HG03095 (cell line): ENCODE results near the gene GRB10.
"Not testable (repeated sequence)": the region's sequence is repeated elsewhere in the genome, so short reads cannot be mapped to it uniquely, and the experiment has no call there.

Experiments
- ATAC-seq: cut with Tn5 transposase; IDR thresholded peaks from one replicate; pipeline ENCODE4 v1.9.1; 2021; ENCODE audit warnings: moderate library complexity; ENCODE audit not compliant: unreplicated experiment

Gene GRB10

DNA sequence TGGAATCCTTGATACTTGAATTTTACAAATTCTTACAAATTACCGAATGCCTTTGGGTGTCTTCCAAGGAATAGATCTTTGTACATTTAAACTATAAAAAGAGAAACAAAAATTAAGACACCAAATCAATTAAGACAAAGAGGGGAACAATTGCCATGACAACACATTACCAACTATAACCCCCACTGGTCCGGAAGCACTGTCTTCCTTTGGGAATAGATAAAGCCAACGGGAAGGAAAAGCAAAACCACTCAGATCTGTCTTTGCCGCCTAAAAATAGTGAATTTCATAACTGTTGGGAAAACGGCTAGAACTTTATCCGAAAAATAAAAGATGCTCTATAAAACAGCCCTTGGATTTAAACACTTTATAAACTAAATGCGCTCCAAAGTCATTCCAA lies 37.4 kb downstream of the GRB10 start:
- ATAC-seq: no peak

DNA sequence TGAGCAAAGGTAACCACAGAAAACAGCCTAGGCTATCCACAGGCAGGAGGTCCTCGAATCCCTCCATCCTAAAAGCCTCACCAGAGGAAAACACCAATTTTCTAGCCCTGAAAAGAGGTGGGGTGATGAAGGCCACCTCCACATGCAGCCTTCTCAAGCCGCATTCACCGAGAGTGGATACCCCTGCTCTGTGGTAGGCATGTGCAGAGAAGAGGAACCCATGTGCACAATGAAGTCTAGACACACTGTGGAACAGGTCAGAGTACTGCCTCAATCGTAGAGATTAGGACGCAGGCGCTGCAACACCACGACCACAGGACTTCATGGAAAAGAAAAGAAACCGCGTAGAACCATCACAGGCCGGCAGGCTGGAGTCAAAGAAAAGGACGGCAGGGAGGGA lies 38.8 kb downstream of the GRB10 start:
- ATAC-seq: no peak

DNA sequence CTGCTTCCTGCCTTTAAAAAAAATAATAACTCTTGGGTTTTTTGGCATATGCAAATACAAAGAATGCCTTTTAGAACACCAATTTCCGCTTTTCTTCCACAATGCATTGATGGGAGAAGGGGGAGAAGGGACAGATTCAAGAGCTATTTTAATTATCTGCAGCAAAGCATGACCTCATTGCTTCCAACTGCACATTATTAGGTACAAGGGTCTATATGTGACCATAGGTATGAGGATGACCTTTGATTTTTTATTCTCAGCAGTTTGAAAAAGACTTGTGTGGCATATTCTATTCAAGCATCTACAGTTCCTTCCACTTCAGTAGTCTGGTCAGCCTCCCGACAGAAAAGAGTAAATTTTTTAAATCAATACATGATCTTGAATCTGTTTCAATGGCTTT lies 39.7 kb downstream of the GRB10 start:
- ATAC-seq: no peak

DNA sequence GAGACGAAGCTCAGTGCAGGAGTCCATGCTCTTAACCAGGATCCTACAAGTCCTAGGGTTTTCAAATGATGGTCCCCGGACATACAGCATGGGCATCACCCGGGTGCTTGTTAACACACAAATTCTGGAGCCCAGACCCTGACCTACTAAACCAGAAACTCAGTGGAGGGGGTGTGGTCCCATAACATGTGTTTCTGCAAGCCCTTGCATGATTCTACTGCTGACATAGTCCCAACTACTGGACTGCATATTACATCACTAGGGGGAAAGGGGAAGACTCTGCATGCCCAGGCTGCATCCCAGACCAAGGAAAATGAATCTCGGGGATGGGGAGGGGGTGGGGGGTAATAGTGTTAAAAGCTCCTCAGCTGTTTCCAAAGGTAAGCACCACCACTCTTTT lies 40.3 kb downstream of the GRB10 start:
- ATAC-seq: no peak

DNA sequence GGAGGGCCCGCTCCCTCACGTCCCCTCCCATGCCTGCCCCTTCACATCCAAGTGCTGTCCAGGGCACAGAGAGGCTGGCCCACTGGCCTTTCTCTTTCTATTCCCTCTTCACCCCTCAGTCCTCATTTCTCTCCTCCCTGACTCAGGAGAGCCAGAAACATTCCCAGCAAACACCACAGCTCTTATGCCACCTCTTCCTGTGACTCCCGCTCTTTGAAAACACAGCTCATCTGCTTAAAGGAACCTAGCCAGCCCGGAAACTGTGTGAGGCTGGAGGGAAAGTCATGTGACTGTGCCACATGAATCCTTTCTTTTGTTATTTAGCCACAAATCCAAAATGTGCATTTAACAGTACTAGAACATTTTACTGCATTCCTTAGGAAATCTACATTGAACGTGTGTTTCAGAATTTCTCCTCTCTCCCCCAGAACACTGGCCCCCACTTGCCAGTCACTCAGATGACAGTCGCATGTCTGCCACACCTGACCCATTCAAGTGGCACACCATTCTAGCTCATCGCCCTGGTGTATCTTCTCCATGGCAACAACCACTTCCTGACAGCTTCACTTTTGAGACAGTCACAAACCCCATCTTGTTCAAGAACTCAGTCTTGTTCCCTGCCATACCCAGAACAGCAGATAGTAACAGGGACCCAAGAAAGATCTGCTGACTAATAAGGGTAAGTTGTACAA lies 42.8 kb downstream of the GRB10 start:
- ATAC-seq: no peak

DNA sequence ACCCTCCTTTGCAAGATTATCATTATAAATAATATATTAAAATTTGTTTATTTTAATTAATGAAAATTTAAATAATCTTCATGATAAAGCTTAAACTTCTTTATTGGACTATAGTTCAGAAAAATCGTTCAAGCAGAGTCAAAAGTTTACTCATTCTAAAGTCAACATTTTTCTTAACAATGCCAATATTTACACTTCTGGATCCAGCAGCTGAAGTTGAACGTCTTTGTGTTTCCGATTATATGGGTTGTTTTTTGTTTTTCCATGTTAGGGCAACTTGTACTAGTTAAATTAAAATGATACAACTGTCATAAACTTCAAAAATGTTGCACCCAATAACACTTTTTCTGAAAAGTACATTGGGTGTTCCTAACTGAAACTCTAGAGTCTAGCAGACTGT lies 43.8 kb downstream of the GRB10 start:
- no peak for ATAC-seq

DNA sequence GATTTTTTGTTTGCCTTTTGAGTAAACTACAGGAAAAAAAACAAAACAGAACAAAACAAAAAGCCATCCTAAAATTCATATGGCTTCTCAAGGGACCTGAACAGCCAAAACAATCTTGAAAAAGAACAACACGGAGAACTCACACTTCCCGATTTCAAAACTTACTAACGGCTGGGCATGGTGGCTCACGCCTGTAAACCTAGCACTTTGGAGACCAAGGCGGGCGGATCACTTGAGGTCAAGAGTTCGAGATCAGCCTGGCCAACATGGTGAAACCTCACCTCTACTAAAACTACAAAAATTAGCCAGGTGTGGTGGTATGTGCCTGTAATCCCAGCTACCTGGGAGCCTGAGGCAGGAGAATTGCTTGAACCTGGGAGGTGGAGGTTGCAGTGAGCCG lies 46.9 kb downstream of the GRB10 start:
- ATAC-seq: not testable (repeated sequence)

DNA sequence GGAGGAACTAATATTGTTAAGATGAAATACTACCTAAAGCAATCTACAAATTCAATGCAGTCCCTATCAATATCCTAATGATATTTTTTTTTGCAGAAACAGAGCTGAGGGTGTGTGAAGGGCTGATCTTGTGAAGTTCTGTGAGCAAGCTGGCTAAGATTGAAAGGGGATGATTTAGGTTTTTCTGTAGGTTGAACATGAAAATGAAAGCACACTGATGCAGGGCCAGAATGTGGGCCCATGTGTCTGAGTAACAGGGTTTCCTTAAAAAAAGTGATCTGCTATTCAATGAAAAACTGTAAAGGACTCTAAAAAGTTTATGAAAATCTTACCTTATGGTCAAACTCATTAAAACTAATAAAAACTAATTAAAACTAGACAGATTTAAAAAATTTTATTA lies 47.4 kb downstream of the GRB10 start:
- no peak for ATAC-seq

DNA sequence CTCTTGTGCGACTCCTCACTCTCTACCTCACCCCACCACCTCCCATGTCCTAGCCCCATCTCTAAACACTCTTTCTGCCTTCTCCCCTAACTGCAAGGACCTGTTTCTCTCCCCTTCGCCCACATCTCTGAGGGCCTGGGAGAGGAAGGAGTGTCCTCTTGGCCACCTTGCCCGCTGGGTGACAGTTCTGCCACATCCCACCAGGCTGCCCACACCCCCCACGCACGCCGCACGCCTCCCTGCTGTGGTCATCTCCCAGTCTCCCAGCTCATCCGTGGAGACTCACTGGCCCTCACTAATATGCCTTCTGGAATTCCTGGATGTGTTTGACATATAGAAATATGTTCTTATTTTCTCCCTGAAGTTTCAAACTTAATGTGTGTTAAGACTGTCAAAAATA lies 48.5 kb downstream of the GRB10 start:
- no peak for ATAC-seq

DNA sequence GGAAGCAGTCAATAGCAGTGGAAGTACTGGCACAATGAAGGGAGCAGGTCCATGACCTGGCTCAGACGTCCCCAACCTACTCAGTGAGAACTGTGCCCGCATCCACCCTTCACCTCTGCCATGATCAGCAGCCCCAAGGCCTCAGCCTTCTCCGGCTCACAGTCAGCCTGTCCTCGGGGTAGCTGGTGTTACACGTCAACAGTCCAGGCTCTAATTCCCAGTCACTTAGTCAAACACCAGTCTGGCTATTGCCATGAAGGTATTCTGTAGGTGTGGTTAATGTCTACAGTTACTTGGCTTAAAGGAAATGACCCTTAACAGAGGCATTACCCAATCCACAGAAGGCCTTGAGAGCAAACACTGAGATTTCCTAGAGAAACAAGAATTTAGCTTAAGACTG lies 49.1 kb downstream of the GRB10 start:
- no peak for ATAC-seq

DNA sequence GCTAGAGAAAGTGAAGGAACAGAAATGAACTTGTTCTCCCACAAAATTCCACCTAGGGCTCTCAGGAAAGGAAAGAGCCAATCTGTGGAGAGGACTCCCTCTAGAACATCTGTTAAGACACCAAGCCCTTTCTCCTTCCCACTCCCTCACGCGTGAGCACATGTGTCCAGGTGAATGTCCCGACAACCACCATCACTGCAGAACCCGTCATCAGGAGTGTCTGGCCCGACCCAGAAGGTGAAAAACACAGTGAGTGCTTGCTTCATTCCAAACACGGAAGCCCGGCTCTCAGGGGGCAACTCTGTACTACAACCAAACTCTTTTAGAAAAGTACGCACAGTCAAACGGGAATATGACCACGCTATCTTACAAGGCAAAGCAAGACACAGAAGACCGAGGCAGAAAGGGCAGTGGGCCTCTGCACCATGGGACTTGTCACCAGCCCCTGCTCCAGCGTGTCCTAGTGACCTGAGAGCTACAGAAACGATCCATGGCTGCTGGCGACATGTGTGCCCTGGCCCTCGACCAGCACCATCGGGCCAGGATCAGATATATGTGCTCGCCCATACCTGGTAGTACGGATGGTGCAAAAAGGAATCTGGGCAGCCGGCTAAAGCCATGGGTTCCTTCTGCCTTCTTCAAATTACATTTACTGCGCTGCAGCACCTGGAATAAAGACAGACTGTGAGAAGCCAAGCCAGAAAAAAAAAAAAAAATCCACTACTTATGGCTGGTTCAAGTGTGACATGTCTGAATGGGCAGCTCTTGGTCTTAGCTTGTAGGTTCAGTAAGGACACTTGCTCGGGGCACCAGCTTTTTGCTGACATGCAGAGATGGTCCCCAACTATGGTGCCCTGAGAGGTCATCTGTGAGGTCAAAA lies 50.8 kb downstream of the GRB10 start:
- no peak for ATAC-seq

DNA sequence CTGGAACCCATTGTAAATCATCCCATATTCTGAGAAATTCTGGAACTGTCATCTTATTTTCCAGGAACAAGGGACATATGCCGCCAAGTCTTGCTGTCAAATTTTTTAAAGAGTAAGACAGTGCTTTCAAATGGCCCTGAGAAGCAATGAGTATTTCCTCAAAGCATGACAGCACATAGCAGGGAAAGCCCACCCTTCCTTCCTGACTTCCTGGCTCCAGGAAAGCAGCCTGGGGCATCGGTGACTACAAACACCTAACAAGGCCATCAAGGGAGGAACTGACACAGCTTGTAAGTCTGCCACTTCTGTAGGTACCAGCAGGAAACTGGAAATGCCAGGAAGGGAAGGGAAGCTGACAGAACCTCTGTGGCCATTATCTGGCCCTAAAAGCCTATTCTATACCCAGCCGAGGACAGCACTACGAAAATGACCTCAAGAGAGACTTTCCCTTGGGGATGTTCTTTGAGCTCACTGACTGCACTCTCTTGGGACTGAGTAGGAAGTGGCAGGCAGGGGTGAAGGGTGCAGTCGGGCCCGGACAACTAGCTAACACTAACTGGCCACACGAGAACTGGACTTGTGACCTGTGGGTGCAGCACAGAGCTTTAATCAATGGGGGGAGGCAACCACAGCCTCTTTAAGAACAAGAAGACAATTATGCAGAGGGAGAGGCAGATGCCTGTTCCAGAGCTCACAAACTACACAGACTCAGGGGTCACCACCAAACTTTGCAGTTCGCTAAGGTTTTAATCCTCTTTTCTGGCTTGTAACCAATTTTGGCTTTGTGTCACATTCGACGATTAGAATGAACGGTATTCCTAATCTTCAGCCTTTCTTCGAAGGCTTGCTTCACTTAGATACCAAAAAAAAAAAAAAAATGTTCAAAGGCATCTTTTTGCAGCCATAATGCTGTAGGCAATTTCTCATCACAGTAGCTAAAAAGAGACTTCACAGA lies 52.0 kb downstream of the GRB10 start:
- ATAC-seq: no peak

DNA sequence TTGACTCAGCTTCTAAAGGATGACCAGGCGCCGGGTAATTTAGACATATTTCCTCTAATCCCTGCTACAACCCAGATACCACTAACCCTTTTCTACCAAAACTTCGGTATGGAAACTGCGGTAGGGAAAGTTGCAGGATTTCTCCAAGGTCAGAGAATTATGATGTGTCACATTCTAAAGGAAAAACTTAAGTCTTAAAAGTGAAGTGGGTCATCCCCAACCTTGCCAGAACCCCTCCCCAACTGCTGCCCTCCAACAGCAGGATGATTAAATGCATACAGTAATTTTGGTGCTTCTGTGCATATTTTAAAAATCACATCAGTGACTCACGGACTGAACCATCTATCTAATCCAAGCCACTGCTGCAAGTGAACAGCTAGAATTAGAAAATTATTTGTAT lies 52.7 kb downstream of the GRB10 start:
- ATAC-seq: no peak

DNA sequence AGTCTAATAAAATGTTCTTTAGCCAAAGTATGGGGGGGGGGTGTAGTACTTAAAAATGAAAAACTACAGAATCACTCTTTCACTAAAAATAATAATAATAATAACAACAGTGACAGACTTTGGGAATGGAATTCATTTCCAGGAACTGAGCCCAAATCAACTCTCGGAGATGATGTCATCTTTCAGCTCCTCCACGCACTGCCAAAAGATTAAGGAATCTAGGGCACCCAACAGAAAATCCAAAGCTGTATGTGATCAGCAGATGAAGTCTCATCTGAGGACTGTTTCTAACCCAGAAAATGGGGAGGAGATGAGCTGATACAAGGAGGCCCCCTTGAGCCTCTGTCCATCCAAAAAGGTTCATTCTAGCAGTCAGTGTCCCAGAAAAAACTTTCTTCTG lies 54.5 kb downstream of the GRB10 start:
- no peak for ATAC-seq

DNA sequence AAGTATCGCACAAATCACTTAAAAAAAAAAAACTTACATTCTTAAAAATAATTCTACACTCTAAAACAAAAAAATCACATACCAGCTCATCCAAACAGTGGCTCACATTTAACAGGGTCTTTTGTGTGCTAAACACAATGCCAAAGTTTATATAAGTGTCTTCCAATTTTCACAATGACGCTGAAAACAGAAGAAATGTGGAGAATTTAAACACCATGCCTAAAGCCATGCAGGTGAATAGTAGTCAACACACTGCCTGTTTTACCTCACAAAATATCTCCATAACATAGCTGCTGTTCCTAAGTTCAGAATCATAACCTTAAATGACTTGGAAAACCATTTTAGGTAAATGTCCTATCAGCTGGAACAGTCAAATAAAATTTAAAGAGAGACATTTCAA lies 55.0 kb downstream of the GRB10 start:
- no peak for ATAC-seq

DNA sequence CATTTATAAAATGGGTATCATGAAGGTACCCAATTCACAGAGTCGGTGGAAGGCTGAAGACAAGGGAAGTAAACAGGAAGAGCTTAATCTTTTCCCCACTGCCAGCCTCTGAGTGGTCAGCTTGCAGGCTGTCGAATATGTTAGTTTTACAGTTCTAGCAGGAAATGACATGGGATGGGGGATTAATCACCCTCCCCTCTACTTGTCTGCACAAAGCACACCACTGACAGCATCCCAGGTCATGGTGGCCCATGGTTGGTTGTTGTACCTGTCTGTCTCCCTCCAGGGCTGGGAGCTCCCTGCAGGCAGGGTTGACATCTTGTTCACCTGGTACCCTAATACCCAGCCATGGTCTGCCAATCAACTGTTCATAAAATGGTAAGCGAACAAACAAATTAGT lies 55.6 kb downstream of the GRB10 start:
- no peak for ATAC-seq

DNA sequence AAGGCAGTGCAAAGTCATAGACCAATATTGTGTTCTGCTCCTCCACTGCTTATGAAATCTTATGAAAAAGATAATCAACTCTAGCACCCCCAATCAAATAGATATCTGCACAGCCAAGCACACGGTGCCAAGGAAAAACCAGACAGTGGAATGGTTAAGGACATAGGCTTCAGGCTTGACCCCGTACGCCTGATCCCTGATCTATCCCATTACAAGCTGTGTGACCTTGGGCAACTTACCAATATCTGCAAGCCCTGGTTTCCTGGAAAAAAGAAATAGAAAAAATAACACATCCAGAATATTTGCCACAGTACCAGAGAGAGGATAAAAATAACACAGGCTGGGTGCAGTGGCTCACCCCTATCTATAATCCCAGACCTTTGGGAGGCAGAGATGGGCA lies 56.9 kb downstream of the GRB10 start:
- ATAC-seq: no peak

DNA sequence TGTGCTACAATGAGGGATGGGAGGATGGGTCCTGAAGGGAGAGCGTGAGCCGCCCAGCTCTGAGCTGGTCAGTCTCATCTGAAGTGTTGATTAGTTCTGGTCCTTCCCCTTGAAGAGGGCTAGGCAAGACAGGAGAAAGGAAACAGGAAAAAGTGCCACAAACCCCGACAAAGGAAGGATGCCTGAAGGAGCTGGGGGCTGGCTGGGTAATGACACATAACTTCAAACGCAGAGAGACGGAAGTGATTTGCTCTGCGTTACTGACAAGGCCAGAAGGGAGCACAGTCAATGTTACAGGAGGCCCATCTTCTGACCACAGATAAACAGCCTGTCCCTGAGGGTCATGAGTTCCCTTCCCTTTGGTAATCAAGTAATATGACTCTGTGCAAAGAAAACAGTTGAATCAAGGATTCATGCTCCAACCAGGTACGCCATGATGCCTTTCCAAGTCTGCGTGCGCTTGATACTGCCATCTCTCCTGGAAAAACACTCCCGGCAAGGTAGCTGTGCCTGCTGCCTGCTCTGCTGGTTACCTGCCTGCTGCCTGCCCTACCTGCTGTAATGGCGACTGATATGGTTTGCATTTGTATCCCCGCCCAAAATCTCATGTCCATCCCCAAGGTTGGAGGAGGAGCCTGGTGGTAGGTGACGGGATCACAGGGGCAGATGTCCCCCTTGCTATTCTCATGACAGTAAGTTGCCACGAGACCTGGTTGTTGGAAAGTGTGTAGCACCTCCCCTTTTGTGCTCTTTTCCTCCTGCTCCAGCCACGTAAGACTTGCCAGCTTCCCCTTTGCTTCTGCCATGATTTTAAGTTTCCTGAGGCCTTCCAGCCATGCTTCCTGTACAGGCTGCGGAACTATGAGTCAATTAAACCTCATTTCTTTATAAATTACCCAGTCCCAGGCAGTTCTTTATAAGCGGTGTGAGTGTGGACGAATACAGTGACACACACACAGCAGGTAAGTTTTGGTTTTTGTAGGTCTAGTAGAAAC lies 57.9 kb downstream of the GRB10 start:
- no peak for ATAC-seq

DNA sequence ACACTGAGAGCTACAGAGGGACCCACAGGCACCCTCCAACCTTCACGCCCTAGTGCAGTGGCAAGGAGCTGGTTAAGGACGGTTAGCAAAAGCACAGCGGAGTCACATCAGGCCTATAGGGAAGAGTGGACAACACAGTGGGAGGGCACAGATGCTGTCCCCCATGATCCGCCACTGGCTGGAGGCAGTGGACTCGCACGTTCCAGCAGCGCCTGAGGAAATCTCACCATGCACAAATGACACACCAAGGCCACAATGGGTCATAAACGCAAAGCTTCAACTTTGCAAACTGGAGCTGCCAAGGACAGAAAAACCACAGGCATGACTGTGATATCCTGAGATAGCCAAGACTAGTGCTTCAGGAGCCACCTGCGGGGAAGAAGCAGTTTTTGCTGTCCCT lies 58.8 kb downstream of the GRB10 start:
- no peak for ATAC-seq

DNA sequence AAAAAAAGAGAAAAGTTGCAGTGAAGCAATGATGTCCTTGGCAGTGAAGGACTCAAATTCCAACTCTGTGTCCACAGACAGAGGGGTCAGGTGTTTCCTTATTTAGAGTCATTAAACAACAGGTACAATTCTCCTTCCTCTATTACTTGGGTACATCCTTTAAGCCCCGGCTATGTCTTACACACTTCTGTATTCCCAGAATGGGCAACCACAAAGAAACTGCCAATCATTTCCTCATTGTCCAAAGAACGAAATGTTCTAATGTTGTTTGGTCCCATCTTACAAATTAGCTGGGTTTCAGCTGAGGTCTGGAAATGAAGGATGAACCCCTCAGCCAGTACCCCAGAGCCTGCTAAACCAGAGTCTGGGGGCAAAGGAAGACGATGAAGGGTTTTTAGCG lies 59.5 kb downstream of the GRB10 start:
- no peak for ATAC-seq
